Neural crest cell (in vitro differentiated cells): ENCODE results near the gene RADIL. TPM values are rescaled to one million over a fixed set of nuclear protein-coding genes. Genes with fewer than 3 reads are reported as not detected.
A peak's percentile ranks its signal among the peaks of the same experiment; 100 is the strongest.

Experiments
- DNase-seq: peaks from one replicate; pipeline ENCODE4 v3.0.0; 2021; ENCODE audit warnings: low read depth, mixed read lengths, low spot score
- H3K27ac Mint-ChIP-seq: one replicate; pipeline ENCODE4 v1.8.0; 2021; ENCODE audit warnings: mild to moderate bottlenecking, mixed read lengths; ENCODE audit not compliant: unreplicated experiment
- H3K27me3 Mint-ChIP-seq: 2 replicates; pipeline ENCODE4 v1.8.0; 2021; ENCODE audit warnings: low read depth, mild to moderate bottlenecking, mixed read lengths
- H3K36me3 Mint-ChIP-seq: 2 replicates; pipeline ENCODE4 v1.8.0; 2021; ENCODE audit warnings: low read depth, mild to moderate bottlenecking, mixed read lengths
- H3K4me1 Mint-ChIP-seq: 2 replicates; pipeline ENCODE4 v1.8.0; 2021; ENCODE audit warnings: mixed read lengths
- H3K4me3 Mint-ChIP-seq: one replicate; pipeline ENCODE4 v1.8.0; 2021; ENCODE audit warnings: mild to moderate bottlenecking, mixed read lengths
- H3K9me3 Mint-ChIP-seq: 2 replicates; pipeline ENCODE4 v1.8.0; 2021; ENCODE audit warnings: mixed read lengths
- CTCF ChIP-seq: fragments of 200-600 bp; sonication (generic); conservative IDR thresholded peaks from 2 replicates; pipeline ENCODE4 v1.5.0; 2021; ENCODE audit warnings: antibody characterized with exemption, mild to moderate bottlenecking
- total RNA-seq: library from RNA; stranded (reverse); gene quantifications from 2 replicates; pipeline ENCODE4 v1.2.1, GENCODE V29; 2021

Gene RADIL
- total RNA-seq, 1 donor from 2014 or later: 13.8 TPM

GRCh38 chr7:4772306-4772705 is 111.2 kb downstream of the RADIL start:
- no peaks in the 10 kb centered on the region for H3K9me3 Mint-ChIP-seq
- no peaks in the 10 kb centered on the region for H3K36me3 Mint-ChIP-seq
- H3K27ac Mint-ChIP-seq: no peak overlapping the region
- DNase-seq: no peak
- peaks cover 33% of the 10 kb centered on the region for H3K4me1 Mint-ChIP-seq
- no peaks in the 10 kb centered on the region for H3K27me3 Mint-ChIP-seq
- H3K4me3 Mint-ChIP-seq: no peak overlapping the region
- TF ChIP-seq CTCF: no peak

- H3K27me3 Mint-ChIP-seq: no peaks in the 10 kb centered on the region
- TF ChIP-seq CTCF: no peak
- no peaks in the 10 kb centered on the region for H3K9me3 Mint-ChIP-seq
- peaks cover 29% of the 10 kb centered on the region for H3K4me1 Mint-ChIP-seq
- H3K4me3 Mint-ChIP-seq: no peak overlapping the region
- DNase-seq: no peak
- H3K27ac Mint-ChIP-seq: no peak overlapping the region
- no peaks in the 10 kb centered on the region for H3K36me3 Mint-ChIP-seq
Observed at GRCh38 chr7:4771737-4772136, 111.8 kb downstream of the RADIL start.

- Mint-ChIP-seq H3K36me3 (no peaks in the 10 kb centered on the region), H3K4me1 (peaks cover 23% of the 10 kb centered on the region), H3K27ac (no peak overlapping the region), H3K27me3 (no peaks in the 10 kb centered on the region), H3K4me3 (peak overlapping the region; percentile 69), H3K9me3 (no peaks in the 10 kb centered on the region)
- no peak for TF ChIP-seq CTCF
- no peak for DNase-seq
Observed at GRCh38 chr7:4770886-4771285, 112.6 kb downstream of the RADIL start.

GRCh38 chr7:4769761-4770160 is 113.8 kb downstream of the RADIL start:
- H3K4me3 Mint-ChIP-seq: peak overlapping the region; percentile 6
- TF ChIP-seq CTCF: no peak
- peaks cover 13% of the 10 kb centered on the region for H3K4me1 Mint-ChIP-seq
- H3K36me3 Mint-ChIP-seq: no peaks in the 10 kb centered on the region
- no peaks in the 10 kb centered on the region for H3K27me3 Mint-ChIP-seq
- DNase-seq: no peak
- no peak overlapping the region for H3K27ac Mint-ChIP-seq
- no peaks in the 10 kb centered on the region for H3K9me3 Mint-ChIP-seq

GRCh38 chr7:4768597-4769569 is 114.6 kb downstream of the RADIL start:
- no peak for TF ChIP-seq CTCF
- no peaks in the 10 kb centered on the region for H3K27me3 Mint-ChIP-seq
- DNase-seq: no peak
- H3K27ac Mint-ChIP-seq: peak overlapping the region; percentile 75
- H3K36me3 Mint-ChIP-seq: no peaks in the 10 kb centered on the region
- H3K9me3 Mint-ChIP-seq: no peaks in the 10 kb centered on the region
- peaks cover 6% of the 10 kb centered on the region for H3K4me1 Mint-ChIP-seq
- H3K4me3 Mint-ChIP-seq: peak overlapping the region; percentile 15
